Measurements from ENCODE around the gene TCFL5.

The TCFL5 gene

GRCh38 chr20:62895539-62895938 is 33.9 kb upstream of the TCFL5 start:
- no peak for DNase-seq (ENCODE audit: low spot score)

- DNase-seq (ENCODE audit: low spot score) = no peak
Observed at GRCh38 chr20:62894261-62894660, 32.6 kb upstream of the TCFL5 start.

- no peak for DNase-seq (ENCODE audit: low spot score)
Observed at GRCh38 chr20:62893700-62894099, 32.1 kb upstream of the TCFL5 start.

GRCh38 chr20:62892348-62893304 is 31.0 kb upstream of the TCFL5 start:
- DNase-seq (ENCODE audit: low spot score) = no peak

GRCh38 chr20:62891111-62891510 is 29.5 kb upstream of the TCFL5 start:
- DNase-seq (ENCODE audit: low spot score) = no peak

GRCh38 chr20:62890444-62890843 is 28.8 kb upstream of the TCFL5 start:
- DNase-seq (ENCODE audit: low spot score) = no peak

- no peak for DNase-seq (ENCODE audit: low spot score)
Observed at GRCh38 chr20:62889871-62890270, 28.2 kb upstream of the TCFL5 start.

GRCh38 chr20:62889411-62889810 is 27.8 kb upstream of the TCFL5 start:
- DNase-seq (ENCODE audit: low spot score) = no peak

GRCh38 chr20:62888910-62889309 is 27.3 kb upstream of the TCFL5 start:
- DNase-seq (ENCODE audit: low spot score) = no peak

GRCh38 chr20:62888406-62888805 is 26.8 kb upstream of the TCFL5 start:
- DNase-seq (ENCODE audit: low spot score) = no peak

GRCh38 chr20:62887860-62888239 is 26.2 kb upstream of the TCFL5 start:
- DNase-seq (ENCODE audit: low spot score) = no peak

GRCh38 chr20:62887152-62887859 is 25.7 kb upstream of the TCFL5 start:
- DNase-seq (ENCODE audit: low spot score) = peak; percentile 10

GRCh38 chr20:62886709-62887058 is 25.1 kb upstream of the TCFL5 start:
- no peak for DNase-seq (ENCODE audit: low spot score)

- no peak for DNase-seq (ENCODE audit: low spot score)
Observed at GRCh38 chr20:62885896-62886708, 24.5 kb upstream of the TCFL5 start.

- no peak for DNase-seq (ENCODE audit: low spot score)
Observed at GRCh38 chr20:62885046-62885895, 23.6 kb upstream of the TCFL5 start.

- no peak for DNase-seq (ENCODE audit: low spot score)
Observed at GRCh38 chr20:62884556-62884955, 22.9 kb upstream of the TCFL5 start.

- DNase-seq (ENCODE audit: low spot score) = no peak
Observed at GRCh38 chr20:62882426-62882825, 20.8 kb upstream of the TCFL5 start.

GRCh38 chr20:62881662-62882395 is 20.2 kb upstream of the TCFL5 start:
- no peak for DNase-seq (ENCODE audit: low spot score)

GRCh38 chr20:62880935-62881661 is 19.5 kb upstream of the TCFL5 start:
- DNase-seq (ENCODE audit: low spot score) = no peak
